Suprapubic skin (tissue), 3 donors: ENCODE measurements around the gene CADM3.

Source experiments
- EP300 ChIP-seq: sonication (generic); formaldehyde crosslinking; IDR thresholded peaks from one replicate; pipeline ENCODE4 v1.6.1; 2017; ENCODE audit warnings: antibody characterized with exemption
- POLR2A ChIP-seq, 2 donors: fragments of 450-650 bp; IDR thresholded peaks; one replicate each; pipeline ENCODE4 v1.6.1; 2017; ENCODE audit warnings: antibody characterized with exemption in 2 of 2, mild to moderate bottlenecking in 2 of 2, moderate library complexity in 2 of 2
- TF ChIP-seq, protein P1 (sequence below), 2 donors: fragments of 200-600 bp in 1 of 2; fragments of 450-650 bp in 1 of 2; sonication (generic) in 1 of 2; IDR thresholded peaks; one replicate each; pipeline ENCODE4 v1.5.1; 2016 to 2019; ENCODE audit warnings: antibody characterized with exemption in 2 of 2, mild to moderate bottlenecking in 1 of 2, moderate library complexity in 1 of 2

DNA sequence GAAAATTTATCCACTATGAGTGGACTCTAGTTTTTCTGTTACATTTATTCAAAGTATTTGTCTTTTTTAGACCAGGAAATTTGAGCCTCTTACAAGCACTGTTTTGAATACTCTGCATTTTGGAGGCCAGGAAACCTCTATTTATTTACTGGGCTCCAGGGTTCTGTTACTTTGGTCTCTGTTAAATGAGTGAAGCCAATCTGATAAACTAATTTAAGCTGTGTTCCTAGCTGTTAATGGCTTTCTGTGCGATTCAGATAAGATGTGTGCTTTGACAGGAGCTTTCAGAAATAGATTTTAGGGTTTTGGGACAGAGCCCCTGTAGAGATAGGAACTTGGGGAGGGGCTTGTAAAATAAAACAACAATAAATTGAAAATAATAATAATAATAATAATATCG lies 57.1 kb downstream of the CADM3 start:
- TF ChIP-seq, protein P1, sequence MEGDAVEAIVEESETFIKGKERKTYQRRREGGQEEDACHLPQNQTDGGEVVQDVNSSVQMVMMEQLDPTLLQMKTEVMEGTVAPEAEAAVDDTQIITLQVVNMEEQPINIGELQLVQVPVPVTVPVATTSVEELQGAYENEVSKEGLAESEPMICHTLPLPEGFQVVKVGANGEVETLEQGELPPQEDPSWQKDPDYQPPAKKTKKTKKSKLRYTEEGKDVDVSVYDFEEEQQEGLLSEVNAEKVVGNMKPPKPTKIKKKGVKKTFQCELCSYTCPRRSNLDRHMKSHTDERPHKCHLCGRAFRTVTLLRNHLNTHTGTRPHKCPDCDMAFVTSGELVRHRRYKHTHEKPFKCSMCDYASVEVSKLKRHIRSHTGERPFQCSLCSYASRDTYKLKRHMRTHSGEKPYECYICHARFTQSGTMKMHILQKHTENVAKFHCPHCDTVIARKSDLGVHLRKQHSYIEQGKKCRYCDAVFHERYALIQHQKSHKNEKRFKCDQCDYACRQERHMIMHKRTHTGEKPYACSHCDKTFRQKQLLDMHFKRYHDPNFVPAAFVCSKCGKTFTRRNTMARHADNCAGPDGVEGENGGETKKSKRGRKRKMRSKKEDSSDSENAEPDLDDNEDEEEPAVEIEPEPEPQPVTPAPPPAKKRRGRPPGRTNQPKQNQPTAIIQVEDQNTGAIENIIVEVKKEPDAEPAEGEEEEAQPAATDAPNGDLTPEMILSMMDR (IDR thresholded peaks at IDR 0.05) = no peak
- TF ChIP-seq POLR2A (IDR thresholded peaks at IDR 0.05) (no peak), EP300 (no peak)
